Germinal center (tissue), 1 donor: ENCODE data around the gene C4BPA.

Source experiments
- DNase-seq: peaks from one replicate; pipeline ENCODE4 v3.0.0; 2012; ENCODE audit warnings: mixed read lengths, low spot score

The C4BPA gene

GRCh38 chr1:207124389-207124788 is 20.4 kb downstream of the C4BPA start:
- no peak for DNase-seq

- DNase-seq, result no peak
Observed at GRCh38 chr1:207128336-207128921, 24.4 kb downstream of the C4BPA start.

- no peak for DNase-seq
Observed at GRCh38 chr1:207129053-207129452, 25.0 kb downstream of the C4BPA start.

GRCh38 chr1:207130252-207131036 is 26.4 kb downstream of the C4BPA start:
- no peak for DNase-seq

- no peak for DNase-seq
Observed at GRCh38 chr1:207131163-207131562, 27.1 kb downstream of the C4BPA start.

GRCh38 chr1:207134581-207134980 is 30.5 kb downstream of the C4BPA start:
- no peak for DNase-seq

- DNase-seq, result no peak
Observed at GRCh38 chr1:207139616-207140015, 35.6 kb downstream of the C4BPA start.

- no peak for DNase-seq
Observed at GRCh38 chr1:207140536-207140935, 36.5 kb downstream of the C4BPA start.

GRCh38 chr1:207145401-207146058 is 41.5 kb downstream of the C4BPA start:
- no peak for DNase-seq

- DNase-seq, result no peak
Observed at GRCh38 chr1:207151920-207152319, 47.9 kb downstream of the C4BPA start.

- DNase-seq, result no peak
Observed at GRCh38 chr1:207152792-207153468, 48.9 kb downstream of the C4BPA start.

- DNase-seq, result no peak
Observed at GRCh38 chr1:207155028-207155427, 51.0 kb downstream of the C4BPA start.

GRCh38 chr1:207156095-207156494 is 52.1 kb downstream of the C4BPA start:
- no peak for DNase-seq

- DNase-seq, result no peak
Observed at GRCh38 chr1:207156826-207157225, 52.8 kb downstream of the C4BPA start.

- no peak for DNase-seq
Observed at GRCh38 chr1:207164086-207164485, 60.1 kb downstream of the C4BPA start.

- no peak for DNase-seq
Observed at GRCh38 chr1:207172321-207172720, 68.3 kb downstream of the C4BPA start.

GRCh38 chr1:207172885-207173284 is 68.9 kb downstream of the C4BPA start:
- peak; percentile 2 for DNase-seq

GRCh38 chr1:207173396-207173795 is 69.4 kb downstream of the C4BPA start:
- DNase-seq, result no peak

GRCh38 chr1:207174913-207175312 is 70.9 kb downstream of the C4BPA start:
- no peak for DNase-seq

GRCh38 chr1:207179036-207179435 is 75.0 kb downstream of the C4BPA start:
- DNase-seq, result no peak

- no peak for DNase-seq
Observed at GRCh38 chr1:207181847-207182246, 77.8 kb downstream of the C4BPA start.

- DNase-seq, result no peak
Observed at GRCh38 chr1:207186503-207186902, 82.5 kb downstream of the C4BPA start.

GRCh38 chr1:207188901-207189300 is 84.9 kb downstream of the C4BPA start:
- DNase-seq, result no peak
